ENCODE data around the gene ASMT. TPM values are rescaled to one million over a fixed set of nuclear protein-coding genes. Genes with fewer than 3 reads are reported as not detected.
"Not testable (repeated sequence)": the region's sequence is repeated elsewhere in the genome, so short reads cannot be mapped to it uniquely, and the experiment has no call there.

ASMT gene
- total RNA-seq, 4 donors from 2014 or later = 0.68 TPM; not detected in 3

- Histone ChIP-seq H3K4me1 (no peaks in the 10 kb centered on the region), H3K9me3 (no peaks in the 10 kb centered on the region), H3K4me3 (no peak overlapping the region), H3K36me3 (no peaks in the 10 kb centered on the region), H3K27me3 (no peaks in the 10 kb centered on the region), H3K27ac (no peak overlapping the region)
- no peak for DNase-seq (ENCODE audit: low spot score in 2 of 2)
- 81% methylated on average over 6 of the region's 7 CpGs for WGBS
- TF ChIP-seq EP300 (IDR thresholded peaks at IDR 0.05) (no peak), POLR2A (IDR thresholded peaks at IDR 0.05) (no peak), CTCF (IDR thresholded peaks at IDR 0.05) (no peak), POLR2AphosphoS5 (IDR thresholded peaks at IDR 0.05) (no peak)
Observed at GRCh38 chrX:1629244-1629643, 14.4 kb downstream of the ASMT start.

GRCh38 chrX:1646009-1646408, 31.1 kb downstream of the ASMT start:
- no peaks in the 10 kb centered on the region for H3K4me1 ChIP-seq
- no peak overlapping the region for H3K4me3 ChIP-seq
- no peaks in the 10 kb centered on the region for H3K36me3 ChIP-seq
- no peak overlapping the region for H3K27ac ChIP-seq
- H3K9me3 ChIP-seq = peaks cover 10% of the 10 kb centered on the region
- TF ChIP-seq POLR2A (IDR thresholded peaks at IDR 0.05) = no peak
- TF ChIP-seq CTCF (IDR thresholded peaks at IDR 0.05) = no peak
- TF ChIP-seq EP300 (IDR thresholded peaks at IDR 0.05) = no peak
- TF ChIP-seq POLR2AphosphoS5 (IDR thresholded peaks at IDR 0.05) = no peak
- no peaks in the 10 kb centered on the region for H3K27me3 ChIP-seq
- no peak for DNase-seq (ENCODE audit: low spot score in 2 of 2)

- H3K27ac ChIP-seq = no peak overlapping the region
- H3K9me3 ChIP-seq = peaks cover 10% of the 10 kb centered on the region
- TF ChIP-seq POLR2AphosphoS5 (IDR thresholded peaks at IDR 0.05) = no peak
- no peak for TF ChIP-seq CTCF (IDR thresholded peaks at IDR 0.05)
- no peak for TF ChIP-seq EP300 (IDR thresholded peaks at IDR 0.05)
- no peak for TF ChIP-seq POLR2A (IDR thresholded peaks at IDR 0.05)
- no peaks in the 10 kb centered on the region for H3K4me1 ChIP-seq
- H3K4me3 ChIP-seq = no peak overlapping the region
- no peaks in the 10 kb centered on the region for H3K36me3 ChIP-seq
- DNase-seq (ENCODE audit: low spot score in 2 of 2) = no peak
- H3K27me3 ChIP-seq = no peaks in the 10 kb centered on the region
- 16% methylated on average over 8 of the region's 8 CpGs for WGBS
Observed at GRCh38 chrX:1649621-1650020, 34.8 kb downstream of the ASMT start.

- H3K9me3 ChIP-seq; H3K27me3 ChIP-seq; H3K27ac ChIP-seq; H3K4me3 ChIP-seq; DNase-seq (ENCODE audit: low spot score in 2 of 2); H3K4me1 ChIP-seq; H3K36me3 ChIP-seq: not testable (repeated sequence)
- 58% methylated on average over 23 of the region's 25 CpGs for WGBS
- TF ChIP-seq CTCF (IDR thresholded peaks at IDR 0.05) = peak; percentile 50 to 67
Observed at GRCh38 chrX:1652011-1652811, 37.4 kb downstream of the ASMT start.

- no peak overlapping the region for H3K27ac ChIP-seq
- no peak for DNase-seq (ENCODE audit: low spot score in 2 of 2)
- peaks cover 14% of the 10 kb centered on the region for H3K4me1 ChIP-seq
- WGBS = 79% methylated on average over 13 of the region's 14 CpGs
- no peaks in the 10 kb centered on the region for H3K9me3 ChIP-seq
- H3K36me3 ChIP-seq = no peaks in the 10 kb centered on the region
- TF ChIP-seq POLR2AphosphoS5 (IDR thresholded peaks at IDR 0.05) = no peak
- no peak for TF ChIP-seq POLR2A (IDR thresholded peaks at IDR 0.05)
- TF ChIP-seq CTCF (IDR thresholded peaks at IDR 0.05) = no peak
- TF ChIP-seq EP300 (IDR thresholded peaks at IDR 0.05) = no peak
- no peaks in the 10 kb centered on the region for H3K27me3 ChIP-seq
- no peak overlapping the region for H3K4me3 ChIP-seq
Observed at GRCh38 chrX:1656379-1656778, 41.5 kb downstream of the ASMT start.
